Loucy (cell line): Measurements from ENCODE around the gene DIS3L.

ENCODE experiments used
- H2AFZ ChIP-seq: fragments of 200-600 bp; sonication (generic); 2 replicates; pipeline ENCODE4 v1.6.0; 2016; ENCODE audit warnings: antibody characterized with exemption, mild to moderate bottlenecking, low read length, moderate library complexity
- H3F3A ChIP-seq: fragments of 200-600 bp; 2 replicates; pipeline ENCODE4 v1.6.0; 2016; ENCODE audit warnings: antibody characterized with exemption, low read depth, mild to moderate bottlenecking
- H3K27me3 ChIP-seq: fragments of 200-600 bp; sonication (generic); 2 replicates; pipeline ENCODE4 v1.6.1; 2014; ENCODE audit warnings: low read length, mild to moderate bottlenecking; ENCODE audit not compliant: insufficient read depth, poor library complexity, severe bottlenecking
- H3K36me3 ChIP-seq: fragments of 200-600 bp; sonication (generic); 2 replicates; pipeline ENCODE4 v1.6.1; 2016; ENCODE audit warnings: low read length; ENCODE audit not compliant: insufficient read depth
- H3K4me1 ChIP-seq: fragments of 200-600 bp; sonication (generic); 2 replicates; pipeline ENCODE4 v1.5.1; 2014; ENCODE audit warnings: low read length, mild to moderate bottlenecking; ENCODE audit not compliant: insufficient read depth, poor library complexity, severe bottlenecking
- H3K4me2 ChIP-seq: fragments of 200-600 bp; sonication (generic); 2 replicates; pipeline ENCODE4 v1.6.0; 2014; ENCODE audit warnings: antibody characterized with exemption, low read length, low read depth, mild to moderate bottlenecking; ENCODE audit not compliant: poor library complexity, severe bottlenecking
- H3K4me3 ChIP-seq: fragments of 200-600 bp; sonication (generic); 2 replicates; pipeline ENCODE4 v1.5.1; 2014; ENCODE audit warnings: low read length, mild to moderate bottlenecking, mixed read lengths; ENCODE audit not compliant: poor library complexity, severe bottlenecking
- H3K79me2 ChIP-seq: fragments of 200-600 bp; sonication (generic); 2 replicates; pipeline ENCODE4 v1.6.1; 2014; ENCODE audit warnings: low read length; ENCODE audit not compliant: insufficient read depth
- H3K9ac ChIP-seq: fragments of 200-600 bp; sonication (generic); 2 replicates; pipeline ENCODE4 v1.6.0; 2014; ENCODE audit warnings: mild to moderate bottlenecking, low read depth, low read length, moderate library complexity; ENCODE audit not compliant: poor library complexity, severe bottlenecking
- H3K9me2 ChIP-seq: fragments of 200-600 bp; sonication (generic); replicated peaks from 2 replicates; pipeline ENCODE4 v1.6.1; 2016; ENCODE audit warnings: low read depth, low read length, mixed read lengths
- H3K9me3 ChIP-seq: fragments of 200-600 bp; sonication (generic); 2 replicates; pipeline ENCODE4 v1.6.1; 2014; ENCODE audit warnings: mild to moderate bottlenecking, antibody characterized with exemption, low read length, low read depth; ENCODE audit not compliant: insufficient read depth
- H4K20me1 ChIP-seq: fragments of 200-600 bp; sonication (generic); 2 replicates; pipeline ENCODE4 v1.6.0; 2014; ENCODE audit warnings: antibody characterized with exemption, low read length, mild to moderate bottlenecking; ENCODE audit not compliant: insufficient read depth, poor library complexity, severe bottlenecking
- EZH2phosphoT487 ChIP-seq: fragments of 200-600 bp; IDR thresholded peaks from 2 replicates; pipeline ENCODE4 v1.6.1; 2018; ENCODE audit warnings: antibody characterized with exemption, mild to moderate bottlenecking, moderate library complexity, borderline replicate concordance
- TF ChIP-seq, protein P1 (sequence below): fragments of 200-600 bp; sonication (generic); conservative IDR thresholded peaks from 2 replicates; pipeline ENCODE4 v1.5.1; 2014; ENCODE audit warnings: mild to moderate bottlenecking, antibody characterized with exemption, low read length

Gene DIS3L

DNA sequence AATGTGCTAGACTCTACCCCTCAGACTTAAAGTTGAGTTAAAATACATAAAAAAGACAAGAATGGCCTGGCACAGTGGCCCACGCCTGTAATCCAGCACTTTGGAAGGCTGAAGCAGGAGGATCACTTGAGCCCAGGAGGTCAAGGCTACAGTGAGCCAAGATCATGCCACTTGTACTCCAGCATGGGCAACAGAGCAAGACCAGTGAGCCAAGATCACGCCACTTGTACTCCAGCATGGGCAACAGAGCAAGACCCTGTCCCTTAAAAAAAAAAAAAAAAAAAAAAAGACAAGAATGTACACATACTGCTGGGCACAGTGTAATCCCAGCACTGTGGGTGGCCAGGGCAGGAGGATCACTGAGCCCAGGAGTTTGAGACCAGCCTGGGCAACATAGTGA lies 17.4 kb downstream of the DIS3L start:
- no peaks in the 10 kb centered on the region for H3F3A ChIP-seq
- no peaks in the 10 kb centered on the region for H3K9me2 ChIP-seq
- no peaks in the 10 kb centered on the region for H3K79me2 ChIP-seq
- TF ChIP-seq, protein P1, sequence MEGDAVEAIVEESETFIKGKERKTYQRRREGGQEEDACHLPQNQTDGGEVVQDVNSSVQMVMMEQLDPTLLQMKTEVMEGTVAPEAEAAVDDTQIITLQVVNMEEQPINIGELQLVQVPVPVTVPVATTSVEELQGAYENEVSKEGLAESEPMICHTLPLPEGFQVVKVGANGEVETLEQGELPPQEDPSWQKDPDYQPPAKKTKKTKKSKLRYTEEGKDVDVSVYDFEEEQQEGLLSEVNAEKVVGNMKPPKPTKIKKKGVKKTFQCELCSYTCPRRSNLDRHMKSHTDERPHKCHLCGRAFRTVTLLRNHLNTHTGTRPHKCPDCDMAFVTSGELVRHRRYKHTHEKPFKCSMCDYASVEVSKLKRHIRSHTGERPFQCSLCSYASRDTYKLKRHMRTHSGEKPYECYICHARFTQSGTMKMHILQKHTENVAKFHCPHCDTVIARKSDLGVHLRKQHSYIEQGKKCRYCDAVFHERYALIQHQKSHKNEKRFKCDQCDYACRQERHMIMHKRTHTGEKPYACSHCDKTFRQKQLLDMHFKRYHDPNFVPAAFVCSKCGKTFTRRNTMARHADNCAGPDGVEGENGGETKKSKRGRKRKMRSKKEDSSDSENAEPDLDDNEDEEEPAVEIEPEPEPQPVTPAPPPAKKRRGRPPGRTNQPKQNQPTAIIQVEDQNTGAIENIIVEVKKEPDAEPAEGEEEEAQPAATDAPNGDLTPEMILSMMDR, result no peak
- TF ChIP-seq EZH2phosphoT487, result no peak
- H3K4me3 ChIP-seq, result no peak overlapping the region
- H3K4me1 ChIP-seq, result no peaks in the 10 kb centered on the region
- no peak overlapping the region for H2AFZ ChIP-seq
- no peaks in the 10 kb centered on the region for H3K9me3 ChIP-seq
- no peak overlapping the region for H3K4me2 ChIP-seq
- H3K27me3 ChIP-seq, result no peaks in the 10 kb centered on the region
- no peak overlapping the region for H3K9ac ChIP-seq
- no peaks in the 10 kb centered on the region for H4K20me1 ChIP-seq
- H3K36me3 ChIP-seq, result peaks cover 62% of the 10 kb centered on the region; the same call in 1 of the 2 replicates

DNA sequence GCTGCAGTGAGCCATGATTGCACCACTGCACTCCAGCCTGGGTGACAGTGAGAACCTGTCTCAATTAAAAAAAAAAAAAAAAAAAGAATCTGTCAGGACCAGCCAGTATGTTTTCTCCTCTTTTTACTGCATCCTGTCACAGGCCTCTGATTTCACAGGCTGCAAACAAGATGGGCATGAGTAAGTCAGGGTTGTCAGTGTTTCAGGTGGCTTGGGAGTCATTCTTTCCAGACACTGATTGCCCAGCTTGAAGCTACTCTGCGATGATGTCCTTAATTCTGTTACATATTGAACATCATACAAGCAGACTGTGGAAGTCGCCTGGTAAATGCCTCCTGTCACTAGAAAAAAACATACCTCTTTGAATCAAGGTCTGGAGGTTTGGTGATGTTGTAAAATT lies 18.8 kb downstream of the DIS3L start:
- Histone ChIP-seq H3K4me3 (no peak overlapping the region), H3K79me2 (no peaks in the 10 kb centered on the region), H3K9ac (no peak overlapping the region), H4K20me1 (no peaks in the 10 kb centered on the region), H3K36me3 (peaks cover 69% of the 10 kb centered on the region; the same call in 1 of the 2 replicates), H2AFZ (no peak overlapping the region), H3K4me2 (no peak overlapping the region), H3K4me1 (no peaks in the 10 kb centered on the region), H3K9me3 (no peaks in the 10 kb centered on the region), H3K27me3 (no peaks in the 10 kb centered on the region), H3K9me2 (no peaks in the 10 kb centered on the region), H3F3A (no peaks in the 10 kb centered on the region)
- TF ChIP-seq, protein P1, result no peak
- TF ChIP-seq EZH2phosphoT487, result no peak

DNA sequence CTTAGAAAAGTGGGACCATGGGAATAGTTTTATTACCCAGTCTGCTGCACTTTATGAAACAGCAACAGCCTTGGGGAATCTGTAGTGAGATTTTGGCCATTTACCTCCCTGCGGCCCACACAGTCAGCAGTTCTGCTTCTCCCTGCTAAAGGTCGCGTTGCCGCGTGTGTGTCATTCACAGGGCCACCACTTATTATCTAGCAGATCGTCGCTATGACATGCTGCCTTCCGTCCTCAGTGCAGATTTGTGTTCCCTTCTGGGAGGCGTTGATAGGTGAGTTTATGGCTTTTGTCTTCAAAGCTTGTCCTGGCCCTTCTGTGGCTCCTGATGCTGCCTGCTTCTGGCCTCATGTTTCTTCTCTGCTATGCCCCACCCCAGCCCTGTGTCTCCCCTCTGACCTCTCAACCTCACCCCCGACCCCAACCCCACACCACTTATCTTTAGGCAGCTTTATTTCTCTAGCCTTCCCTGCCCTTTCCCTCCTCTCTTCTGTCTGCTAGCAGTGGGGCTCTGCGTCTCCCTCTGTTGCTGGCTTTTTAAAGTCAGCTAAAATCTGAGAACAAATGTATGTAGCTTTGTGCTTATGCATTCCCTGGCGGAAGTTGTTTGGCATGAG lies 30.1 kb downstream of the DIS3L start:
- H3K27me3 ChIP-seq, result no peaks in the 10 kb centered on the region
- no peaks in the 10 kb centered on the region for H3K9me3 ChIP-seq
- no peaks in the 10 kb centered on the region for H3F3A ChIP-seq
- no peaks in the 10 kb centered on the region for H3K79me2 ChIP-seq
- peaks cover 82% of the 10 kb centered on the region; the same call in 1 of the 2 replicates for H3K36me3 ChIP-seq
- H3K4me1 ChIP-seq, result no peaks in the 10 kb centered on the region
- H3K4me2 ChIP-seq, result no peak overlapping the region
- no peak for TF ChIP-seq EZH2phosphoT487
- TF ChIP-seq, protein P1, result no peak
- H3K4me3 ChIP-seq, result no peak overlapping the region
- no peak overlapping the region for H2AFZ ChIP-seq
- no peaks in the 10 kb centered on the region for H3K9me2 ChIP-seq
- no peaks in the 10 kb centered on the region for H4K20me1 ChIP-seq
- H3K9ac ChIP-seq, result no peak overlapping the region
